H9 (cell line): ENCODE measurements around the gene TLN1. TPM values are rescaled to one million over a fixed set of nuclear protein-coding genes. Genes with fewer than 3 reads are reported as not detected.

Experiments used
- DNase-seq: peaks from one replicate; pipeline ENCODE4 v3.0.0-alpha.2; 2017
- H2AFZ ChIP-seq: one replicate; pipeline ENCODE4 v1.6.1; 2013; ENCODE audit warnings: mild to moderate bottlenecking, low read length, control low read depth, moderate library complexity
- H2AK5ac ChIP-seq: 2 replicates; pipeline ENCODE4 v1.6.1; 2013; ENCODE audit warnings: low read length, control low read depth, mixed read lengths; ENCODE audit not compliant: insufficient read length
- H2BK120ac ChIP-seq: one replicate; pipeline ENCODE4 v1.6.1; 2013; ENCODE audit warnings: low read depth, mild to moderate bottlenecking, low read length, control low read depth, inconsistent platforms; ENCODE audit not compliant: poor library complexity, severe bottlenecking
- H2BK12ac ChIP-seq: 2 replicates; pipeline ENCODE4 v1.6.1; 2013; ENCODE audit warnings: low read length, control low read depth, mixed read lengths, low read depth; ENCODE audit not compliant: insufficient read length
- H2BK15ac ChIP-seq: 2 replicates; pipeline ENCODE4 v1.6.1; 2013; ENCODE audit warnings: low read depth, low read length, control low read depth
- H2BK20ac ChIP-seq: one replicate; pipeline ENCODE4 v1.6.1; 2013; ENCODE audit warnings: low read depth, mild to moderate bottlenecking, low read length, control low read depth, inconsistent platforms; ENCODE audit not compliant: poor library complexity, severe bottlenecking
- H2BK5ac ChIP-seq: 2 replicates; pipeline ENCODE4 v1.6.1; 2013; ENCODE audit warnings: low read length, control low read depth, mixed read lengths; ENCODE audit not compliant: insufficient read length
- H3K14ac ChIP-seq: 2 replicates; pipeline ENCODE4 v1.6.1; 2013; ENCODE audit warnings: low read length, control low read depth; ENCODE audit not compliant: insufficient read depth
- H3K18ac ChIP-seq: 2 replicates; pipeline ENCODE4 v1.6.1; 2013; ENCODE audit warnings: low read depth, mild to moderate bottlenecking, mixed read lengths, low read length, control low read depth; ENCODE audit not compliant: insufficient read length
- H3K23ac ChIP-seq: 2 replicates; pipeline ENCODE4 v1.6.1; 2013; ENCODE audit warnings: low read length, control low read depth, mixed read lengths, low read depth; ENCODE audit not compliant: insufficient read length
- H3K23me2 ChIP-seq: 2 replicates; pipeline ENCODE4 v1.6.1; 2013; ENCODE audit warnings: low read depth, mild to moderate bottlenecking, mixed read lengths, low read length, control low read depth; ENCODE audit not compliant: insufficient read length, poor library complexity, severe bottlenecking
- H3K27ac ChIP-seq: 2 replicates; pipeline ENCODE4 v1.5.1; 2013; ENCODE audit warnings: low read length, control low read depth, mixed read lengths, low read depth; ENCODE audit not compliant: insufficient read length
- H3K27me3 ChIP-seq: 2 replicates; pipeline ENCODE4 v1.6.1; 2013; ENCODE audit warnings: low read length, control low read depth, inconsistent platforms; ENCODE audit not compliant: insufficient read depth
- H3K4ac ChIP-seq: 2 replicates; pipeline ENCODE4 v1.6.1; 2013; ENCODE audit warnings: low read depth, mild to moderate bottlenecking, control low read depth, inconsistent platforms, low read length, moderate library complexity
- H3K4me1 ChIP-seq: 2 replicates; pipeline ENCODE4 v1.6.1; 2013; ENCODE audit warnings: low read length, control low read depth, inconsistent platforms; ENCODE audit not compliant: insufficient read depth
- H3K4me2 ChIP-seq: 2 replicates; pipeline ENCODE4 v1.6.1; 2013; ENCODE audit warnings: low read length, control low read depth, mixed read lengths; ENCODE audit not compliant: insufficient read length, insufficient read depth
- H3K56ac ChIP-seq: 2 replicates; pipeline ENCODE4 v1.6.1; 2013; ENCODE audit warnings: low read depth, mild to moderate bottlenecking, mixed read lengths, low read length, control low read depth; ENCODE audit not compliant: insufficient read length
- H3K79me1 ChIP-seq: 2 replicates; pipeline ENCODE4 v1.6.1; 2013; ENCODE audit warnings: low read depth, mild to moderate bottlenecking, moderate library complexity, low read length, control low read depth, inconsistent platforms; ENCODE audit not compliant: insufficient read depth, poor library complexity, severe bottlenecking
- H3K79me2 ChIP-seq: 2 replicates; pipeline ENCODE4 v1.6.1; 2013; ENCODE audit warnings: low read length, control low read depth, inconsistent platforms; ENCODE audit not compliant: insufficient read depth
- H3K9ac ChIP-seq: 2 replicates; pipeline ENCODE4 v1.6.1; 2013; ENCODE audit warnings: low read length, control low read depth, mixed read lengths; ENCODE audit not compliant: insufficient read length; ENCODE audit errors: extremely low read depth
- H3K9me3 ChIP-seq: one replicate; pipeline ENCODE4 v1.6.1; 2013; ENCODE audit warnings: low read depth, low read length, inconsistent platforms; ENCODE audit not compliant: control insufficient read depth
- H3T11ph ChIP-seq: one replicate; pipeline ENCODE4 v1.6.1; 2013; ENCODE audit warnings: mild to moderate bottlenecking, low read length, control low read depth, inconsistent platforms
- H4K20me1 ChIP-seq: one replicate; pipeline ENCODE4 v1.6.1; 2013; ENCODE audit not compliant: control insufficient read depth, insufficient read length, insufficient read depth
- H4K5ac ChIP-seq: 2 replicates; pipeline ENCODE4 v1.6.1; 2013; ENCODE audit warnings: low read depth, mild to moderate bottlenecking, mixed read lengths, low read length, control low read depth; ENCODE audit not compliant: insufficient read length
- H4K8ac ChIP-seq: replicated peaks from 2 replicates; pipeline ENCODE4 v1.6.1; 2013; ENCODE audit warnings: low read length, control low read depth, mixed read lengths, low read depth; ENCODE audit not compliant: insufficient read length
- H4K91ac ChIP-seq: 2 replicates; pipeline ENCODE4 v1.6.1; 2013; ENCODE audit warnings: low read depth, mild to moderate bottlenecking, moderate library complexity, mixed read lengths, low read length, control low read depth; ENCODE audit not compliant: insufficient read length
- H3K27ac Mint-ChIP-seq, 3 experiments: 2 replicates in 2 of 3; 3 replicates in 1 of 3; pipeline ENCODE4 v1.8.0; 2020 to 2021; ENCODE audit warnings: mixed read lengths in 3 of 3, mild to moderate bottlenecking in 1 of 3, moderate library complexity in 1 of 3
- H3K27me3 Mint-ChIP-seq: 2 replicates; pipeline ENCODE4 v1.8.0; 2021; ENCODE audit warnings: low read depth, mild to moderate bottlenecking, moderate library complexity, mixed read lengths
- H3K36me3 Mint-ChIP-seq, 3 experiments: 2 replicates in 2 of 3; 3 replicates in 1 of 3; pipeline ENCODE4 v1.8.0; 2020 to 2021; ENCODE audit warnings: low read depth in 3 of 3, mixed read lengths in 3 of 3; ENCODE audit not compliant: insufficient read depth in 1 of 3
- H3K4me1 Mint-ChIP-seq, 2 experiments: 2 replicates each; pipeline ENCODE4 v1.8.0; 2020; ENCODE audit warnings: mixed read lengths in 2 of 2
- H3K4me3 Mint-ChIP-seq, 2 experiments: 2 replicates in 1 of 2; 3 replicates in 1 of 2; pipeline ENCODE4 v1.8.0; 2020 to 2021; ENCODE audit warnings: mild to moderate bottlenecking in 2 of 2, mixed read lengths in 2 of 2, moderate library complexity in 1 of 2
- H3K9me3 Mint-ChIP-seq, 2 experiments: 2 replicates in 1 of 2; 3 replicates in 1 of 2; pipeline ENCODE4 v1.8.0; 2020; ENCODE audit warnings: mild to moderate bottlenecking in 2 of 2, mixed read lengths in 2 of 2, moderate library complexity in 1 of 2
- WGBS: extraction: QIAGEN DNeasy Blood & Tissue Kit; methylation state at CpG from one replicate; pipeline ENCODE4 v1.1.7; 2013; ENCODE audit warnings: missing lambda C conversion rate, low lambda C conversion rate, mixed read lengths; ENCODE audit not compliant: insufficient read length; ENCODE audit errors: extremely low coverage; 5-methylcytosine and 5-hydroxymethylcytosine counted together
- total RNA-seq: library from RNA; stranded (reverse); gene quantifications from 2 replicates; pipeline ENCODE4 v1.2.1, GENCODE V29; 2021
- TF ChIP-seq, protein P1 (sequence below): fragments of 200-600 bp; sonication (generic); conservative IDR thresholded peaks from 3 replicates; pipeline ENCODE4 v1.8.0; 2021; ENCODE audit warnings: antibody characterized with exemption, mild to moderate bottlenecking

The TLN1 gene
- total RNA-seq, 1 experiment from 2014 or later, result 102 TPM

DNA sequence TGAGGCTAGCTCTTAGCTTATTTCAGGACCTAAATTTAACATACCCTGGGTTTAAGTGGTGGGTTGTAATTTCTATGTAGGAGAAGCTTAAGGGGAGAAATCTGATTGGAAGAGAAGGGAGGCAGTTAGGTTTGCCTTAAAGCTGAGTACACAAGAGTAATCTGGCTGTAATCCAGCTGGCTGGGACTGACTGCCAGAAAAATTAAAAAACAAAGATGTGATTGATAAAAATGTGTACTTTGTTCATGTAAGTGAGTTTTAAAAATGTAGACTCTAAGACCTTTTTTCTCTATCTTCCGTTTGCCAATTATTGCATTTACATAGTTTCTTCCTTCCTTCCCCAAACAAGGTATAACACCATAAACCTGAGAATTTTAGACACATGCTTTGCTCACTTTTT is 39.5 kb upstream of the TLN1 start:
- Mint-ChIP-seq H3K4me1 (peaks cover 15 to 19% of the 10 kb centered on the region in 2 experiments), H3K4me3 (no peak overlapping the region), H3K9me3 (no peaks in the 10 kb centered on the region), H3K36me3 (no peaks in the 10 kb centered on the region), H3K27ac (no peak overlapping the region), H3K27me3 (no peaks in the 10 kb centered on the region)
- H4K20me1 ChIP-seq, result no peaks in the 10 kb centered on the region
- DNase-seq, result no peak
- H2BK15ac ChIP-seq, result no peak overlapping the region
- H3K4me1 ChIP-seq, result peaks cover 4% of the 10 kb centered on the region; the same call in 1 of the 2 replicates
- no CpG with 5 or more reads among the region's 1 CpG for WGBS
- no peak overlapping the region for H3K4ac ChIP-seq
- no peaks in the 10 kb centered on the region for H3K23me2 ChIP-seq
- H2BK20ac ChIP-seq, result no peak overlapping the region
- H3T11ph ChIP-seq, result no peak overlapping the region
- H3K56ac ChIP-seq, result no peak overlapping the region
- H3K27me3 ChIP-seq, result no peaks in the 10 kb centered on the region
- no peak overlapping the region for H3K23ac ChIP-seq
- H3K9ac ChIP-seq, result no peak overlapping the region
- H2BK120ac ChIP-seq, result no peak overlapping the region
- no peak overlapping the region for H3K4me2 ChIP-seq
- H3K79me2 ChIP-seq, result no peaks in the 10 kb centered on the region
- no peak overlapping the region for H4K8ac ChIP-seq
- no peaks in the 10 kb centered on the region for H3K79me1 ChIP-seq
- no peak overlapping the region for H3K27ac ChIP-seq
- TF ChIP-seq, protein P1, sequence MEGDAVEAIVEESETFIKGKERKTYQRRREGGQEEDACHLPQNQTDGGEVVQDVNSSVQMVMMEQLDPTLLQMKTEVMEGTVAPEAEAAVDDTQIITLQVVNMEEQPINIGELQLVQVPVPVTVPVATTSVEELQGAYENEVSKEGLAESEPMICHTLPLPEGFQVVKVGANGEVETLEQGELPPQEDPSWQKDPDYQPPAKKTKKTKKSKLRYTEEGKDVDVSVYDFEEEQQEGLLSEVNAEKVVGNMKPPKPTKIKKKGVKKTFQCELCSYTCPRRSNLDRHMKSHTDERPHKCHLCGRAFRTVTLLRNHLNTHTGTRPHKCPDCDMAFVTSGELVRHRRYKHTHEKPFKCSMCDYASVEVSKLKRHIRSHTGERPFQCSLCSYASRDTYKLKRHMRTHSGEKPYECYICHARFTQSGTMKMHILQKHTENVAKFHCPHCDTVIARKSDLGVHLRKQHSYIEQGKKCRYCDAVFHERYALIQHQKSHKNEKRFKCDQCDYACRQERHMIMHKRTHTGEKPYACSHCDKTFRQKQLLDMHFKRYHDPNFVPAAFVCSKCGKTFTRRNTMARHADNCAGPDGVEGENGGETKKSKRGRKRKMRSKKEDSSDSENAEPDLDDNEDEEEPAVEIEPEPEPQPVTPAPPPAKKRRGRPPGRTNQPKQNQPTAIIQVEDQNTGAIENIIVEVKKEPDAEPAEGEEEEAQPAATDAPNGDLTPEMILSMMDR, result no peak
- H3K9me3 ChIP-seq, result no peaks in the 10 kb centered on the region
- no peak overlapping the region for H4K5ac ChIP-seq
- H2BK5ac ChIP-seq, result no peak overlapping the region
- H2AFZ ChIP-seq, result no peak overlapping the region
- H3K14ac ChIP-seq, result no peak overlapping the region
- no peak overlapping the region for H2BK12ac ChIP-seq
- no peak overlapping the region for H4K91ac ChIP-seq
- no peak overlapping the region for H3K18ac ChIP-seq
- H2AK5ac ChIP-seq, result no peak overlapping the region
